ENCODE data around the gene GPR158. TPM values are rescaled to one million over a fixed set of nuclear protein-coding genes. Genes with fewer than 3 reads are reported as not detected.

GPR158 gene
- total and polyA plus RNA-seq, 2 donors (not counting 1 experiment from before 2014, with no cell fraction given): 0.33 TPM; not detected in 1

DNA sequence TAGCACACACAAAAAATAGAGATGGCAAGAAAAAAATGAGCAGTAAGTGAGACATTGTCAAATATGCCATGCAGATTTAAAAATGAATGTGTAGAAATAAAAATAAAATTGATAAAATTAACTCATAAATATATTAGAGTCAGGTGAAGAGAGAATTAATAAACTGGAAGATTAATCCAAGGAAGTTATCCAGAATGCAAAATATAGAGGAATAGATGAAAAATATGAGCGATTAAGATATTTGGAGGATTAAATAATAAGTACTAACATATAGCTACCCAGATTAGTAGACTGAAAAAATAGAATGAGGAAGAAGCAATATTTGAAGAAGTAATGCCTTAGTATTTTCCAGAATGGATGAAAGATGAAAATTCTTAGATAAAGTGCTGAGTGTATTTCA, 103.4 kb downstream of the GPR158 start:
- no peak overlapping the region for H2AFZ ChIP-seq (ENCODE audit: low read length)
- H3K27ac ChIP-seq (ENCODE audit: insufficient read depth, low read length): no peak overlapping the region
- H4K20me1 ChIP-seq (ENCODE audit: control insufficient read depth, extremely low read depth, insufficient read depth, low read length): no peaks in the 10 kb centered on the region
- H3K4me1 ChIP-seq (ENCODE audit: control insufficient read depth, extremely low read depth, insufficient read depth, low read length): no peaks in the 10 kb centered on the region
- TF ChIP-seq, protein P1, sequence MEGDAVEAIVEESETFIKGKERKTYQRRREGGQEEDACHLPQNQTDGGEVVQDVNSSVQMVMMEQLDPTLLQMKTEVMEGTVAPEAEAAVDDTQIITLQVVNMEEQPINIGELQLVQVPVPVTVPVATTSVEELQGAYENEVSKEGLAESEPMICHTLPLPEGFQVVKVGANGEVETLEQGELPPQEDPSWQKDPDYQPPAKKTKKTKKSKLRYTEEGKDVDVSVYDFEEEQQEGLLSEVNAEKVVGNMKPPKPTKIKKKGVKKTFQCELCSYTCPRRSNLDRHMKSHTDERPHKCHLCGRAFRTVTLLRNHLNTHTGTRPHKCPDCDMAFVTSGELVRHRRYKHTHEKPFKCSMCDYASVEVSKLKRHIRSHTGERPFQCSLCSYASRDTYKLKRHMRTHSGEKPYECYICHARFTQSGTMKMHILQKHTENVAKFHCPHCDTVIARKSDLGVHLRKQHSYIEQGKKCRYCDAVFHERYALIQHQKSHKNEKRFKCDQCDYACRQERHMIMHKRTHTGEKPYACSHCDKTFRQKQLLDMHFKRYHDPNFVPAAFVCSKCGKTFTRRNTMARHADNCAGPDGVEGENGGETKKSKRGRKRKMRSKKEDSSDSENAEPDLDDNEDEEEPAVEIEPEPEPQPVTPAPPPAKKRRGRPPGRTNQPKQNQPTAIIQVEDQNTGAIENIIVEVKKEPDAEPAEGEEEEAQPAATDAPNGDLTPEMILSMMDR (conservative IDR thresholded peaks at IDR 0.05 in 1 of 2, IDR thresholded peaks at IDR 0.05 in 1 of 2; ENCODE audit: low read depth in 1 of 2, low read length in 2 of 2): no peak
- TF ChIP-seq EZH2 (IDR thresholded peaks at IDR 0.05; ENCODE audit: low read length, missing control alignments): no peak
- no peak overlapping the region for H3K4me2 ChIP-seq (ENCODE audit: extremely low read depth, insufficient read depth, low read length)
- no peak overlapping the region for H3K9ac ChIP-seq (ENCODE audit: insufficient read depth, low read length)
- no peaks in the 10 kb centered on the region for H3K9me3 ChIP-seq (ENCODE audit: control insufficient read depth, insufficient read depth, low read depth, low read length)
- no peak for DNase-seq (ENCODE audit: low read depth in 2 of 2)
- H3K4me3 ChIP-seq (replicated peaks in 1 of 4; ENCODE audit: control extremely low read depth in 1 of 4, insufficient read depth in 1 of 4, low read depth in 3 of 4, low read length in 4 of 4): no peak overlapping the region
- no peaks in the 10 kb centered on the region for H3K36me3 ChIP-seq (ENCODE audit: control insufficient read depth, insufficient read depth, low read length)
- no peaks in the 10 kb centered on the region for H3K27me3 ChIP-seq (ENCODE audit: control insufficient read depth, insufficient read depth, low read length)
- no peaks in the 10 kb centered on the region for H3K79me2 ChIP-seq (ENCODE audit: control insufficient read depth, insufficient read depth, low read length)

GRCh38 chr10:25280076-25280475, 105.3 kb downstream of the GPR158 start:
- Histone ChIP-seq H3K4me3 (replicated peaks in 1 of 4; ENCODE audit: control extremely low read depth in 1 of 4, insufficient read depth in 1 of 4, low read depth in 3 of 4, low read length in 4 of 4) (no peak overlapping the region), H3K27me3 (ENCODE audit: control insufficient read depth, insufficient read depth, low read length) (no peaks in the 10 kb centered on the region), H3K4me1 (ENCODE audit: control insufficient read depth, extremely low read depth, insufficient read depth, low read length) (no peaks in the 10 kb centered on the region), H3K4me2 (ENCODE audit: extremely low read depth, insufficient read depth, low read length) (no peak overlapping the region), H3K36me3 (ENCODE audit: control insufficient read depth, insufficient read depth, low read length) (no peaks in the 10 kb centered on the region), H3K9me3 (ENCODE audit: control insufficient read depth, insufficient read depth, low read depth, low read length) (no peaks in the 10 kb centered on the region), H2AFZ (ENCODE audit: low read length) (no peak overlapping the region), H3K27ac (ENCODE audit: insufficient read depth, low read length) (no peak overlapping the region), H4K20me1 (ENCODE audit: control insufficient read depth, extremely low read depth, insufficient read depth, low read length) (no peaks in the 10 kb centered on the region), H3K79me2 (ENCODE audit: control insufficient read depth, insufficient read depth, low read length) (no peaks in the 10 kb centered on the region), H3K9ac (ENCODE audit: insufficient read depth, low read length) (no peak overlapping the region)
- TF ChIP-seq, protein P1 (conservative IDR thresholded peaks at IDR 0.05 in 1 of 2, IDR thresholded peaks at IDR 0.05 in 1 of 2; ENCODE audit: low read depth in 1 of 2, low read length in 2 of 2): no peak
- TF ChIP-seq EZH2 (IDR thresholded peaks at IDR 0.05; ENCODE audit: low read length, missing control alignments): no peak
- no peak for DNase-seq (ENCODE audit: low read depth in 2 of 2)

DNA sequence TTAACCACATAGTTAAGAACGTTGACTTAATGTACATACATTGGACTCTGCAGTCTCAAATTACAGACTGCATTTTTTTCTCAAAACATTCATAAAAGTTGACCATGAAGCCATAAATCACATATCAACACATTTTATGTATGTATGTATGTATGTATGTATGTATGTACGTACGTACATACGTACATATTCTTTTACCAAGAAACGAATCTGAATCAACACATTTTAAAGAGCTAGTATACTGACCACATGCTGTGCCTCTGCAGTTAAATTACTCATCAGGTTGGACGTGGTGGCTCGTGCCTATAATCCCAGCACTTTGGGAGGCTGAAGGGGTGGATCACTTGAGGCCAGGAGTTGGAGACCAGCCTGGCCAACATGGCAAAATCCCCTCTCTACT, 105.8 kb downstream of the GPR158 start:
- DNase-seq (ENCODE audit: low read depth in 2 of 2): no peak

More for the DNA sequence above, 105.8 kb downstream of the GPR158 start:
- Histone ChIP-seq H3K9ac (ENCODE audit: insufficient read depth, low read length) (no peak overlapping the region), H3K36me3 (ENCODE audit: control insufficient read depth, insufficient read depth, low read length) (no peaks in the 10 kb centered on the region), H4K20me1 (ENCODE audit: control insufficient read depth, extremely low read depth, insufficient read depth, low read length) (no peaks in the 10 kb centered on the region), H3K4me3 (replicated peaks in 1 of 4; ENCODE audit: control extremely low read depth in 1 of 4, insufficient read depth in 1 of 4, low read depth in 3 of 4, low read length in 4 of 4) (no peak overlapping the region), H3K27ac (ENCODE audit: insufficient read depth, low read length) (no peak overlapping the region), H3K27me3 (ENCODE audit: control insufficient read depth, insufficient read depth, low read length) (no peaks in the 10 kb centered on the region), H3K9me3 (ENCODE audit: control insufficient read depth, insufficient read depth, low read depth, low read length) (no peaks in the 10 kb centered on the region), H2AFZ (ENCODE audit: low read length) (no peak overlapping the region), H3K79me2 (ENCODE audit: control insufficient read depth, insufficient read depth, low read length) (no peaks in the 10 kb centered on the region), H3K4me2 (ENCODE audit: extremely low read depth, insufficient read depth, low read length) (no peak overlapping the region), H3K4me1 (ENCODE audit: control insufficient read depth, extremely low read depth, insufficient read depth, low read length) (no peaks in the 10 kb centered on the region)
- no peak for TF ChIP-seq EZH2 (IDR thresholded peaks at IDR 0.05; ENCODE audit: low read length, missing control alignments)
- TF ChIP-seq, protein P1 (conservative IDR thresholded peaks at IDR 0.05 in 1 of 2, IDR thresholded peaks at IDR 0.05 in 1 of 2; ENCODE audit: low read depth in 1 of 2, low read length in 2 of 2): no peak

Data from fibroblast of lung (primary cell).